PFSK-1 (cell line): ENCODE results near the gene PNPLA8.

Experiments used
- FOXP2 ChIP-seq: optimal IDR thresholded peaks from 2 replicates; pipeline ENCODE3; 2011; ENCODE audit warnings: borderline replicate concordance, control low read depth, inconsistent platforms; ENCODE audit not compliant: insufficient read depth; ENCODE audit errors: extremely low read length, extremely low read depth
- POLR2AphosphoS5 ChIP-seq: IDR thresholded peaks from 2 replicates; pipeline ENCODE4 v1.6.1; 2012; ENCODE audit warnings: low read depth, mild to moderate bottlenecking, control low read depth, low read length, moderate library complexity
- REST ChIP-seq, 2 experiments: IDR thresholded peaks; 2 replicates each; pipeline versions ENCODE4 v1.6.1 to v1.8.0; 2011 to 2012; ENCODE audit warnings: low read depth in 2 of 2, low read length in 2 of 2, control low read depth in 1 of 2, inconsistent platforms in 1 of 2, mild to moderate bottlenecking in 1 of 2, moderate library complexity in 1 of 2; ENCODE audit not compliant: insufficient read depth in 1 of 2
- SIN3A ChIP-seq: IDR thresholded peaks from 2 replicates; pipeline ENCODE4 v1.6.1; 2012; ENCODE audit warnings: mild to moderate bottlenecking, low read length, moderate library complexity, borderline replicate concordance; ENCODE audit not compliant: insufficient read depth
- TAF1 ChIP-seq: IDR thresholded peaks from 2 replicates; pipeline ENCODE4 v1.6.1; 2012; ENCODE audit warnings: low read length, control low read depth, borderline replicate concordance; ENCODE audit not compliant: insufficient read depth

DNA sequence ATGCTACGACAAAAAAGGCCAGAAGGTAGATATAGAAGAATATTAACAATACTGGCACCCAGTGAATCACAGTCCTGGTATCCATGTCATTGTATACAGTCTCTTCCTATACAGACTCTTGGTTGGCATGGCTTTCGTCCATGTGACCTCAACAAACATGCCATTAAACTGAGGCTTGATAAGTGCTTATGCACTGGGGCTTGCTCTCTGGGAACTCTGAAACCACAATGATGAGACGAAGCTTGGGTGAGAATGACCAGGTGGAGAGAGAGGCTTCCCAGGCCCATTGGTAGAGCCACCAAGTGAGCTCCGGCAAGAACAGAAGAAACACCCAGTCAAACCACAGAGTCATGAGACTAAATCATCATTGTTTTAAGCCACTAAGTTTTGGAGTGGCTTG lies 33.2 kb downstream of the PNPLA8 start:
- TF ChIP-seq TAF1 (no peak), REST (IDR thresholded peaks at IDR 0.05; ENCODE audit: insufficient read depth in 1 of 2, low read depth in 2 of 2, low read length in 2 of 2) (no peak), POLR2AphosphoS5 (no peak), SIN3A (no peak), FOXP2 (no peak)
